Ovary (tissue), 10 donors: ENCODE data around the gene FGD3. TPM values are rescaled to one million over a fixed set of nuclear protein-coding genes. Genes with fewer than 3 reads are reported as not detected.
A peak's percentile ranks its signal among the peaks of the same experiment; 100 is the strongest.
"Not testable (repeated sequence)": the region's sequence is repeated elsewhere in the genome, so short reads cannot be mapped to it uniquely, and the experiment has no call there.

Source experiments
- DNase-seq, 5 donors: peaks; one replicate each; pipeline ENCODE4 v3.0.0-alpha.2; 2019 to 2020
- H3K27ac ChIP-seq, 2 donors: fragments of 200-600 bp; one replicate each; pipeline versions ENCODE4 v1.5.1 to v1.8.0; 2019 to 2022
- H3K27me3 ChIP-seq: fragments of 200-600 bp; one replicate; pipeline ENCODE4 v1.8.0; 2022
- H3K36me3 ChIP-seq: fragments of 200-600 bp; sonication (generic); one replicate; pipeline ENCODE4 v1.5.1; 2019
- H3K4me1 ChIP-seq: one replicate; pipeline ENCODE4 v1.8.1; 2013; ENCODE audit warnings: mild to moderate bottlenecking, moderate library complexity; ENCODE audit not compliant: insufficient read depth
- H3K4me3 ChIP-seq: fragments of 200-600 bp; sonication (generic); one replicate; pipeline ENCODE4 v1.5.1; 2017
- H3K9me3 ChIP-seq, 2 donors: fragments of 200-600 bp in 1 of 2; sonication (generic) in 1 of 2; one replicate each; pipeline versions ENCODE4 v1.5.1 to v1.8.1; 2013 to 2019; ENCODE audit warnings: mild to moderate bottlenecking in 1 of 2, moderate library complexity in 1 of 2
- CTCF ChIP-seq, 3 donors: fragments of 450-650 bp in 2 of 3; fragments of 200-600 bp in 1 of 3; IDR thresholded peaks; one replicate each; pipeline versions ENCODE4 v1.5.1 to v1.8.0; 2016 to 2022; ENCODE audit warnings: antibody characterized with exemption in 3 of 3, mild to moderate bottlenecking in 1 of 3
- EP300 ChIP-seq: sonication (generic); formaldehyde crosslinking; IDR thresholded peaks from one replicate; pipeline ENCODE4 v1.6.1; 2017; ENCODE audit warnings: antibody characterized with exemption
- POLR2A ChIP-seq: fragments of 450-650 bp; IDR thresholded peaks from one replicate; pipeline ENCODE4 v1.6.1; 2017; ENCODE audit warnings: antibody characterized with exemption, mild to moderate bottlenecking, moderate library complexity
- WGBS, 3 donors: extraction: QIAGEN DNeasy Blood & Tissue Kit in 1 of 3; methylation state at CpG; one replicate each; pipeline versions ENCODE4 v1.1.5 to v1.1.7; 2013 to 2017; 5-methylcytosine and 5-hydroxymethylcytosine counted together
- intact Hi-C, 4 donors: fragments of 100-400 bp; cut with DNase I; formaldehyde crosslinking; loops; one replicate each; pipeline versions ENCODE4 v1.11.0 to v1.15.1; 2022 to 2023
- long read RNA-seq, 3 donors: library from polyadenylated mRNA in 2 of 3; unstranded in 2 of 3; transcript quantifications; one replicate each; pipeline ENCODE4 v2.0.0 and lab custom pipeline, GENCODE V29; 2021 to 2026
- polyA plus RNA-seq, 2 donors: library from polyadenylated mRNA; stranded (reverse); fragments of 200-250 nt in 1 of 2; fragments of 350-450 nt in 1 of 2; fragmentation: Illumina TruSeq in 1 of 2; extraction: RNeasy Lipid Tissue Mini Kit (QIAGEN cat#74804) in 1 of 2; gene quantifications; one replicate each; pipeline ENCODE4 v1.2.3, GENCODE V29; 2013 to 2014
- total RNA-seq, 7 donors: library from RNA; depleted of rRNA in 2 of 7; stranded (reverse); fragments of >200 nt in 2 of 7; fragmentation: NEBNext Ultra II Directional in 3 of 7; extraction: Animal tissue kit (Norgen Biotek cat#: 25700) in 3 of 7; gene quantifications; one replicate each; pipeline versions ENCODE4 v1.1.0 to v1.2.4, GENCODE V29; 2016 to 2023
- donor health status: DM: no; HTN: no; CAD: no; lungs with moderate emphysema.
- donor health status: DM: no; HTN: no; CAD: no.
- donor health status: Bipolar disorder and iron deficiency.
- donor health status: DM: yes; HTN: yes; CAD: no.
- donor health status: DM: no; HTN: no; CAD: no.
- donor health status: DM: yes; HTN: yes; CAD: no.

The FGD3 gene
- total RNA-seq (1 to 10 TPM; 1.3 to 6.7 (median 2.2) TPM), polyA plus RNA-seq (1 to 10 TPM; 1.1 to 1.4 TPM)
- long read RNA-seq, donor 1, partial matches to known transcripts, result 6 of 7 reads
- long read RNA-seq, donor 1, other reads (novel, unspliced or antisense), result 1 of 7 reads
- long read RNA-seq, donor 2, partial matches to known transcripts, result 0 of 1 reads
- long read RNA-seq, donor 2, other reads (novel, unspliced or antisense), result 0 of 1 reads
- long read RNA-seq, donor 3, partial matches to known transcripts, result 3 of 8 reads
- long read RNA-seq, donor 3, other reads (novel, unspliced or antisense), result 4 of 8 reads

DNA sequence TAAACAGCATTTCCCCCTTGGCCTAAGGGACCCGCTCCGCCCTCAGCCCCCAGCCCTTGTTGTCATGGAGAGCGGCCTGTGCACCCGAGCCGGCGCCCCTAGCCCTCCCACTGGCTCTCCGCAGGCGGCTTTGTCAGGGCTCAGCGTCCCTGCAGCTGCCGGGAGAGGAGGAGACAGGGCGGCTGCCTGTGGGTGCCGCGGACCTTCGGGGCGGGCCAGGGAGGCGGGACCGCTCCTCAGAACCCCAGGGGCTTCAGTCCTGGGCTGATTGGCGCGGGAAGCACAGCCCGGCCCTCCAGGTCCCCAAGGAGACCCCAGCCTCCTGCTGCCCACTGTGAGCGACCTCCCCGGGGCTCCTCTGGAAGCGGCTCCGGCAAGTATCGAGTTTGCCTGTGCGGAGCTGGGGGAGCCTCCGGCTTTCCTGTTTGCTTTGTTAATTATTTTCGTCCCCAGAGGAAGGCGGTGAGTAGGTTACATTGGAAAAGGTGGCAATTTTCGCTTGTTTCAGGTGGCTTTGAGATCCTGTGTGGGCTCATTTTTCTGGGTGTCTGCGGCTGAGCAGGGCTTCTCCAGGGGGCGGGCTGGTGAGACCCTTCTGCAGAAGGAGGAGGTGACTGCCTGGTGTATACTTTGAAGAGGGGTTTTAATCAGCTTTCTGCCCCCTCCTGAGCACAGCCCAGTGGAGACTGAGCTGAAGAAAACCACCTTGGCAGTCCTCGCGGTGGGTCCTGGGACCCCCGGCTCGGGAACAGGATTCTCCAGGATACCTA lies at the start of gene FGD3:
Gene FGD3 (plus strand): TSS at position 256 of the 770 bp plus-strand sequence. CDS start 28,734 bp downstream, outside the sequence.
- no peaks in the 10 kb centered on the region for H3K4me1 ChIP-seq
- 1 to 3% (median 1%) methylated on average over 28 to 36 of the region's 36 CpGs for WGBS, 3 donors
- intact Hi-C loops, result no loop called here
- H3K27me3 ChIP-seq, result no peaks in the 10 kb centered on the region
- H3K9me3 ChIP-seq, result no peaks in the 10 kb centered on the region
- TF ChIP-seq CTCF (IDR thresholded peaks at IDR 0.05) (no peak), POLR2A (no peak), EP300 (no peak)
- peak within 1 kb of the TSS; percentile 18 for H3K4me3 ChIP-seq
- DNase-seq, result no peak
- no peaks in the 10 kb centered on the region for H3K36me3 ChIP-seq
- no peak within 1 kb of the TSS for H3K27ac ChIP-seq

DNA sequence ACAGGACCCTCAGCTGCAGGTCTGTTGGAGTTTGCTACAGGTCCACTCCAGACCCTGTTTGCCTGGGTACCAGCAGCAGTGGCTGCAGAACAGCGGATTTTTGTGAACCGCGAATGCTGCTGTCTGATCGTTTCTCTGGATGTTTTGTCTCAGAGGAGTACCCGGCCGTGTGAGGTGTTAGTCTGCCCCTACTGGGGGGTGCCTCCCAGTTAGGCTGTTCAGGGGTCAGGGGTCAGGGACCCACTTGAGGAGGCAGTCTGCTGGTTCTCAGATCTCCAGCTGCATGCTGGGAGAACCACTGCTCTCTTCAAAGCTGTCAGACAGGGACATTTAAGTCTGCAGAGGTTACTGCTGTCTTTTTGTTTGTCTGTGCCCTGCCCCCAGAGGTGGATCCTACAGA lies 42.2 kb upstream of the FGD3 start:
- WGBS, 3 donors, result 54 to 66% (median 64%) methylated on average over 6 of the region's 6 CpGs
- H3K4me1 ChIP-seq, H3K4me3 ChIP-seq, intact Hi-C loops, H3K27me3 ChIP-seq, H3K27ac ChIP-seq, DNase-seq, H3K36me3 ChIP-seq, H3K9me3 ChIP-seq: not testable (repeated sequence)

DNA sequence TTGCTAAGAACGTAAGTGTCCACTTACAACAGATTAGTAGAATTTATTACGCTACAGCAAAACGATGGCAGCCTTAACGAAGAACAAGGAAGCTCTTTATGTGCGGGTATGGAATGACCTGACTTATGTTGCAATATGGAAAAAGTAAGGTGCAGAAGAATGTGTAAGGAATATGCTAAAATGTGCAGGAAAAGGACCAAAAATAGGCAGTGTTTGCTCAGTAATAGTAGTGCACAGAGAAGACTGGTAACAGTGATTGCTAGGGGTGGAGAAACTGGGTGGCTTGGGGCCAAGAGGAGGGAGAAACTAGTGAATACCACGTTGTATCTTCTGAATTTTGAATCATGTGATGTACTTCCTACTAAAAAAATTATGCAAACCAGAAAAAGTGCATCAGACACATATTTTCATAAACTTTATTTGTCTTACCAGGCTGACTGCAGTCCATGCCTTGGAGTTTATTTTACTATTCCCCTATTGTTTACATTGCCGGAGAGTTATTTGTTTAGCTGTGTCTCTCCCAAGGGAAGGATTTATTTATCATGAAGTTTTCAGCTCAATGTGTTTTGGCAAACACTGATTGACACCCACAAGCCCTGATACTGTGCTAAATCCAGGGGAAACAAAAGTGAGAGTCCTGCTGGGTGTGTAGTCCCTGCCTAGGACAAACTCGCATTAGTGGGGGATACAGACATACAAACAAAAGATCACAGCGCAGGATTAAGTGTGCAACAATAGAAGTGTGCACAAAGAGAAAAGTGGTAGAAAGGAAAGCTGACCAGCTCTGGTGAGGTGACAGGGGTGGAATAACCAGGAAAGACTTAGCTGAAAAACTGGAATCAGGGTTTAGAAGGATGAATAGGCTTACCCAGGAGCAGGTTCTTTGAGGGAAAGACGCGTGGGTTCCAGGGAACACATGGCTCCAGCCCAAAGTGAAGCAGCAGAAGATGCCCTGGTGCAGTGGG lies 35.5 kb upstream of the FGD3 start:
- intact Hi-C loops, result no loop called here
- no peak overlapping the region for H3K27ac ChIP-seq
- no peaks in the 10 kb centered on the region for H3K27me3 ChIP-seq

DNA sequence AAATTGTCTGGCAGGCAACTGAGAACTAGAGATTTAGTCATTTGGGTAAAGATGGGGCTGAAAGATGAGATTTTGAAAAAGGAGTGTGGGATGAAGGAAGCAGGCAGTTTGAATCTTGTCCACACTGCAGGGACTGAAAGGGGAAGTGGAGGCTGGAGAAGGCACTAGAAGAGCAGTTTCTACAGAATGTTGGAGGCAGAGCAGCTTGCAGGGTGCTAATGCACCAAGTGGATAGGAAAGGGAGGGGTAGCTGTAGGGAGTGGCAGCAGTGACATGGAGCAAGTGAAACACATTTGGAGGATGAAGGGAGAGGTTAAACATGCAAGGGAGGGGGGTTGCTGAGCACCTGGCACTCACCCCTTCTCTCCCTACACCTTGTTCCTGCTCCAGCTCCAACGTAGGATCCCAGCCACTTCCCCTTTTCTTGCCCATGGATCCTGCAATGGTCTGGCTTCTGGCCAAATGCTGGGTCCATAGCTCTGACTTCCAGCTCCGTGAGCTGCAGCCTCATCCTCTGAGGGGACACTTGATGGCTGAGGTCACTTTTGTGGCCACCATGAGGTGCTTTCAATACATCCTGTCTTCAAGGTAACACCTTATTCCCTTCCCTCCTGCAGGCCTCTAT lies 30.0 kb upstream of the FGD3 start:
- intact Hi-C loops, result no loop called here
- no peaks in the 10 kb centered on the region for H3K4me1 ChIP-seq
- TF ChIP-seq EP300 (no peak), CTCF (IDR thresholded peaks at IDR 0.05) (no peak), POLR2A (no peak)
- H3K9me3 ChIP-seq, result no peaks in the 10 kb centered on the region
- H3K27ac ChIP-seq, result no peak overlapping the region
- H3K4me3 ChIP-seq, result no peak overlapping the region
- H3K27me3 ChIP-seq, result no peaks in the 10 kb centered on the region
- H3K36me3 ChIP-seq, result no peaks in the 10 kb centered on the region
- DNase-seq, result no peak
- WGBS, 3 donors, result 31 to 45% (median 37%) methylated on average over 2 of the region's 2 CpGs

More for the DNA sequence above, 35.5 kb upstream of the FGD3 start:
- Histone ChIP-seq H3K36me3 (no peaks in the 10 kb centered on the region), H3K9me3 (no peaks in the 10 kb centered on the region), H3K4me1 (peaks cover 1% of the 10 kb centered on the region), H3K4me3 (no peak overlapping the region)
- TF ChIP-seq CTCF (IDR thresholded peaks at IDR 0.05), result no peak
- no peak for TF ChIP-seq EP300
- TF ChIP-seq POLR2A, result no peak
- no peak for DNase-seq
- 21 to 34% (median 27%) methylated on average over 11 of the region's 11 CpGs for WGBS, 3 donors
